A549 (cell line): ENCODE measurements around the gene SEPTIN12.
"Not testable (repeated sequence)": the region's sequence is repeated elsewhere in the genome, so short reads cannot be mapped to it uniquely, and the experiment has no call there.

ENCODE experiments used
- CEBPB ChIP-seq, 2 experiments: fragments of >200 bp in 1 of 2; sonication (Bioruptor Twin) in 1 of 2; formaldehyde crosslinking in 1 of 2; IDR thresholded peaks; 2 replicates each; pipeline ENCODE4 v1.6.1; 2012 to 2016
- CTCF ChIP-seq: fragments of >200 bp; sonication (Bioruptor Twin); formaldehyde crosslinking; IDR thresholded peaks from 3 replicates; pipeline ENCODE4 v1.5.1; 2016
- EP300 ChIP-seq, 2 experiments: fragments of >200 bp; sonication (Bioruptor Twin); formaldehyde crosslinking; IDR thresholded peaks; 2 replicates in 1 of 2; 3 replicates in 1 of 2; pipeline ENCODE4 v1.6.1; 2016 to 2017
- HDAC2 ChIP-seq: fragments of 200-600 bp; sonication (generic); IDR thresholded peaks from 2 replicates; pipeline ENCODE4 v1.6.1; 2016
- JUN ChIP-seq, 2 experiments: fragments of >200 bp; sonication (Bioruptor Twin); formaldehyde crosslinking; IDR thresholded peaks; 2 replicates in 1 of 2; 3 replicates in 1 of 2; pipeline ENCODE4 v1.6.1; 2016 to 2017
- JUNB ChIP-seq: fragments of >200 bp; sonication (Bioruptor Twin); formaldehyde crosslinking; IDR thresholded peaks from 2 replicates; pipeline ENCODE4 v1.6.1; 2016
- KDM5A ChIP-seq: fragments of 200-600 bp; sonication (generic); IDR thresholded peaks from 2 replicates; pipeline ENCODE4 v1.6.1; 2016; ENCODE audit warnings: antibody characterized with exemption, mild to moderate bottlenecking
- MAX ChIP-seq: IDR thresholded peaks from 2 replicates; pipeline ENCODE4 v1.6.1; 2012
- POLR2A ChIP-seq: IDR thresholded peaks from 2 replicates; pipeline ENCODE4 v1.6.1; 2012; ENCODE audit warnings: mild to moderate bottlenecking, low read length
- RAD21 ChIP-seq, 2 experiments: fragments of >200 bp in 1 of 2; sonication (Bioruptor Twin) in 1 of 2; formaldehyde crosslinking in 1 of 2; IDR thresholded peaks in 1 of 2; conservative IDR thresholded peaks in 1 of 2; 2 replicates in 1 of 2; 3 replicates in 1 of 2; pipeline ENCODE4 v1.6.1; 2012 to 2018; ENCODE audit warnings: inconsistent platforms in 1 of 2
- RCOR1 ChIP-seq: fragments of 150-350 bp; IDR thresholded peaks from 2 replicates; pipeline ENCODE4 v1.6.1; 2014; ENCODE audit warnings: antibody characterized with exemption, low read length, low read depth
- RFX5 ChIP-seq: fragments of 450-650 bp; IDR thresholded peaks from 2 replicates; pipeline ENCODE4 v1.7.1; 2014; ENCODE audit warnings: antibody characterized with exemption, mild to moderate bottlenecking, moderate library complexity
- RNF2 ChIP-seq: fragments of 200-600 bp; sonication (generic); IDR thresholded peaks from 2 replicates; pipeline ENCODE4 v1.6.1; 2016; ENCODE audit warnings: low read depth, mild to moderate bottlenecking, antibody characterized with exemption, moderate library complexity, borderline replicate concordance

GRCh38 chr16:4784444-4784987 is 3.6 kb downstream of the SEPTIN12 start:
- not testable (repeated sequence) for TF ChIP-seq EP300 (IDR thresholded peaks at IDR 0.05); CTCF; CEBPB (IDR thresholded peaks at IDR 0.05); POLR2A; RAD21 (conservative IDR thresholded peaks at IDR 0.05 in 1 of 2, IDR thresholded peaks at IDR 0.05 in 1 of 2); RNF2; JUNB; KDM5A; JUN (IDR thresholded peaks at IDR 0.05); HDAC2; MAX; RCOR1; RFX5
